GM21619 (cell line): ENCODE results near the gene SIPA1L3.
"Not testable (repeated sequence)": the region's sequence is repeated elsewhere in the genome, so short reads cannot be mapped to it uniquely, and the experiment has no call there.

Source experiments
- ATAC-seq: cut with Tn5 transposase; IDR thresholded peaks from one replicate; pipeline ENCODE4 v1.9.1; 2021; ENCODE audit not compliant: unreplicated experiment

Gene SIPA1L3

DNA sequence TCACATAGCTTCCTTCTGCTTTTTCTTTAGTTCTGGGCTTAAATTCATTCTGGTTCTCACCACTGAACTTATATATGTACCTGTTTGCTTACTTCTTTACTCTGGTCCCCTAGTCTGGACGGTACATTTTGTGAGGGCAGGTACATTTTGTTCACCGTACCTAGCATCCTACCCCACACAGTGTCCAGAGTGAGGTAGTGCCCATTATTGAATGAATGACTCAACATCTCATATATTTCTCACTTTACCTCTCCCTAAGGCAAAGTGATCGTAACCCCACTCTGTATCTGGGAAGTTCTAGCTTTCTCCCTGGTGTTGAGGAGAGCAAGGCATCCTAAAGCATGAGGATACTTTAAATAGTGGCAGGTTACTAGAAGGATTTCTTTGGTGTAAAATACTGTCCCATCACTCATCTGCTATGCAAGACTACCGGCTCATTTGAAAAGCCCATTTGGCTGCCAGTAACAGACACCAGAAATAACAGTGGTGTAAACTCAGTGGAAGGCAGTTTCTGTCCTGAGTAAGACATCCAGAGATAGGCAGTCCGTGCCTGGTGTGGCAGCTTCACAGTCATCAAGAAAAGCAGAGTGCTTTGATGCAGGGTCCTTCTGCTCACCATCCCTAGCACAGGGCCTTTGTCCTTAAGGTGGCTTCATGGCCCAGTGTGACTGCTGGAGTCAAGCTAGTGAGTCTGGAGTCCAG lies 111.8 kb downstream of the SIPA1L3 start:
- ATAC-seq = no peak

DNA sequence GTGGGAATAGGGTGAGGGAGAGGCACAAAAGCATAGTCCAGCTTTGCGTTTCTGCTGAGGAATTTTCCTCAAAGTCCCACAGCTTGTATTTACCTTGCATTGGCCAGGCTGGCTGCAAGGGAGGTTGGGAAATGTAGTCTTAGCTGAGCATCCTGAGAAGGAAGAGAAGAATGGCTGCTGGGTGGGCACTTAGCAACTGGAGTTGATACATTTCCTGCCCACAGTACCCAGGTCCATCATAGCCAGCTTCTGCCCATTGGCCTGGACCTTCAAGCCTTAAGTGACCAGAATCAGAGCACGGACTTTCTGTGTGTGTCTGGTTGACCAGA lies 112.4 kb downstream of the SIPA1L3 start:
- no peak for ATAC-seq

DNA sequence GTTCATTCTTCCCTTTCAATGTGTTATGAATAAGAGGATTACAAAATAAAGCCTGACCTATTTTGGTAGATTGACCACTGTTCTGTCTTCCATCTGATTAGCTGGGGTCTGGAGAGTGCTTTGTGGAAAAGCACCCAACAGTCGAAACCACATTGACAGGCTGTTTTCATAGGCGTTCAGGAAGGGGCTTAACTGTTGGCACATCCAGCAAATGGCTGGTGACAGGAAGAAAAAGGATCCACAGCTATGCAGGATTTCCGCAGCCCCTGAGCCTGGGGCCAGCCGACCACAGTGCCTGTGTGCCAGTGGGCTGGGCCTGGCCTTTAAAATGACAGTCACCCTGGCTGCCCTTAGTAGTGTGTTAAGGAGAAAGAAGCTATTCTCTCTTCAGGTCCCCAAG lies 113.3 kb downstream of the SIPA1L3 start:
- ATAC-seq = no peak

DNA sequence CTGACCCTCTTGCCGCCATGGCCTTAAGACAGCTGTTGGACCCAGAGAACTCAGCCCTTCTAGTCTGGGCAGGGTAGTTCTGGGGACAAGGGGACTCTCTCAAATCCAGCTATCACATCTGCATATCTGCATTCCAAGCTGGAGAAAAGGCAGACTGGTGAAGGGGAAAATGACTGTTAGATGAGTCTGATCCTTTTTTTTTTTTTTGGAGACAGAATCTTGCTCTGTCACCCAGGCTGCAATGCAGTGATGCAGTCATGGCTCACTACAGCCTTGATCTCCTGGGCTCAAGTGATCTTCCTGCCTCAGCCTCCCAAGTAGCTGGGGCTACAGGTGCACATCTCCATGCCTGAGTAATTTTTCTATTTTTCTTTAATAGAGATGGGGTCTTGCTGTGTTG lies 114.3 kb downstream of the SIPA1L3 start:
- ATAC-seq = no peak

DNA sequence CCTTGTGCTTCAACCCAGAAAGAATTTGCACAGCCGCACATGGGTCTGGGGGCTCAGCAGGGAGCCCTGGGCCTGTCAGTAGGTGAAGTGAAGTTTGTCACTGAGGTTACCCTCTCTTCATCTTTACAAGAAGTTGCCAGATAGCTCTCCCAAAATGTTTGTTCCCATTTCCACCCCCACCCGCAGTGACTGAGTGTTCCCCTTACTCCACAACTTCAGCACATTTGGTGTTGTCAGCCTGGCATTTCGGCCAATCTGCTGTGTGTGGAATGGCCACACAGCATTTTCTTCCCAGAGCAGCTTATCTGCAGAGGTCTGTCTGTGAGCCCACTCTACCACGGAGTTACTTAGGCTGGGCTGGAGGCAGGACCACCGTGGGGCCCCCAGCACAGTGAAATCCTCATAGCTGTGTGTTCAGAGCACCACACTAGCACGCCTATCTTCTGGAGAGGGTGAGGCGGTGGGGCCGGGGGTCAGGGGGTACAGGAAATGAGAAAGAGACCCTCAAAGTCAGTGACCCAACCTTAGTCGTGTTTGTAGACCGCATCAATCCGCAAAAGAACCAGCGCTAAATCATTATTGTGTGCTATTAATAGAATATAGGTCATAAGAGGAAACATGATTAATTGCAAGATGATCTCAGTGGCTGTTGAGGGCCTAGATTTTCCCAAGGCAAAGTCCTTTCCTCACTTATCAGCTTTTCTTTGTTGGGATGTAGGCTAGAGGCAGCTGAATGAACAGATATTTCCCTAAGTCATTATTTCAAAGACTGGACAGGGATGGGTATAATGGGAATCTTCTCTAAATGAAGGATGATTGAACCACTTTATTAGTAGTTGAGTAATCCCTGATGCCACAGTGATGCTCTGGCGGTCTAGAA lies 116.0 kb downstream of the SIPA1L3 start:
- no peak for ATAC-seq

DNA sequence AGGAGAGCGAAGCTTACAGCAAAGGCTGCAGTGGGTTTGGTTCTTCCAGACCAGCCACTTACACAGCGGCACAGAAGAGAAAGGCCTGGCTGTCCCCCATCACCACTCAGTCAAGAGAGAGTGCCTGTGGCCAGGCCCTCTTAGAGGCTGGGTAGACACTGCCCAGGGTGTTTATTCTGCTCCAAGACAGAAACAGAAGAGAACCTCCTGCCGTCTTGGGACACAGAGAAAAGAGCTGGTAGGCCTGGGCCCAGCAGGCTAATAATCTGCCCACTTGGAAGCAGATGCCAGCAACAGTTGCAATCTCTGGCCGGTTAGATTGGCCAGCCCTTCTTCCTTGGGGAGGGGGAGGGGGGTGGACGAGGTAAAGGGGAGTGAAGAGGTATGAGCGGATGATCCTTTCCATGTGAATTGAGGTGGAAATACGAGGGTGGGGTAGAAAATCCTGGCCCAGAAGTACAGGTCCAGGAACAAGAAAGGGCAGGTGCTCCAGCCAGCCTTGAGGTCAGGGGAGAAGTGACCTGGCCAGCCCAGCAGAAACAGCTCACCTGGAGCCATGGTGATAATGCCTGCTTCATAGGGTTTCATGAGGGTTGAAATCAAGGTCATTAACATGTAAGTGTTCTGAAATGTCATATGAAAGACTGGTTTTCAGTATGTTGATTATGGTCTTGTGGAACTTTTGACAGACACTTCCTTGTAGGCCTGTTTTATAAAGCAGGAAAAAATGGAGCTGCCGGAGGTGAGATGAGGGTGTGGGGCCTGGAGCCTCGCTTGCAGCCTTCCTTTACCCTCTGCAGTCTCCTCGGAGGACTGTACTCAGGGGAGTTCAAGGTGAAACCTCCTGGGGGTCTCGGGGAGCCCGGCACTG lies 116.9 kb downstream of the SIPA1L3 start:
- no peak for ATAC-seq

DNA sequence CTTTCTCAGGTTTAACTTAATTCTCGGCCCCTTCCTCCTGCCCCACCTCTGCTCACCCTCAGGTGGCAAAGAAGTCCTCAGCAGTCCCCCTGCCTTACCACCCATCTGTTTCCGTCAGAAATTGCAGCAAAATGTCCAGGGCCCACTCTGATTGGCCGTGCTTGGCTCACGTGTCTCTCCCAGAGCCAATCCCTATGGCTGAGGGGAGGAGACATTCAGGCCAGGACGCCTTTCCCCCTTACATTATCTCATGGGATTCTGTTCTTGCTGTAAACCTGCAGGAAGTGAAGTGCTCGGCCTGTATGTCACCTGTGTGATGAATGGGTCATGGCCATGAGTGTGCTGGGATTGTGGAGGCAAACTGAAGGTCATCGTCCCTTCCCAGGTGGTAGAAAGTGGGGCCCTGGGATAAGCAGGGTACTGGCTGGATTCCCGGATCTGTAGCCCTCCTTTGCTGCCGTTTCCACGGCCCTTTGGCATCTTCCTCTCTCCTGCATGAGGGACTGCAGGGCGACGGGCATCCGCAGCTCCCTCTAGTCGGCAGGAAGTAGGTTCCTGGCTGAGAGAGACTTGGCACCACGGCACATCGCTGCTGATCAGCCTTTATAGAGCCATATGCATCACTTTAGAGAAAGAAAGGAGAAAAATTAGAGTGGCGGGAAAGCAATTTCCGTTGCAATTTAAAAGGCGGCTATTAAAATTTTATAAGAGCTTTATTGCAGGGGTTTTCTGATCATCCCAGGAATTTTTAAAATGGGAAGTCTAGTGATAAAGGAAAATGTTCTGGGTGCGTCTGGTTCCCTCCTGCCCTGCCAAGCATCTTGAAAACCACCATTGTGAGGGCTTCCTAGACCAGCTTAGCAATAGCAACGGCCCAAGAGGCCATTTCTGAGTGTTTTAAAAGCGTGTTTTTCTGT lies 118.2 kb downstream of the SIPA1L3 start:
- no peak for ATAC-seq

DNA sequence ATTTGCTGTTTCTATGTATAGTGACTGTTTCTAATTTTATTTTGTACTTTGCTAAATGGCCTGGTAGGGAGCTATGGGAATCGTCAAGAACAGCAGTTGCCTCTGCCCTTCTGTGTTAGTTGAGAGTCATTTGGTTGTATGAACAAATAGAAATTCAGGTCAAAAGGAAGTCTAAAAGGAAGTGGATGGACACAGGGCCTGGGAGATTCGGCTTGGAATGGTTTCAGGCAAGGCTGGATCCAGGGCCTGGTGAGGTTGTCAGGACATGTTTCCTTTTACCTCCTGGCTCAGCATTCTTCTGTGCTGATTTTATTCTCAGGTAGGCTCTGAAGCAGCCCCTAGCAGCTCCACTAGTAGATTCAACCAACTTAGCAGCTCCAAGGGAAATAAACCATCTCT lies 118.9 kb downstream of the SIPA1L3 start:
- ATAC-seq = no peak

DNA sequence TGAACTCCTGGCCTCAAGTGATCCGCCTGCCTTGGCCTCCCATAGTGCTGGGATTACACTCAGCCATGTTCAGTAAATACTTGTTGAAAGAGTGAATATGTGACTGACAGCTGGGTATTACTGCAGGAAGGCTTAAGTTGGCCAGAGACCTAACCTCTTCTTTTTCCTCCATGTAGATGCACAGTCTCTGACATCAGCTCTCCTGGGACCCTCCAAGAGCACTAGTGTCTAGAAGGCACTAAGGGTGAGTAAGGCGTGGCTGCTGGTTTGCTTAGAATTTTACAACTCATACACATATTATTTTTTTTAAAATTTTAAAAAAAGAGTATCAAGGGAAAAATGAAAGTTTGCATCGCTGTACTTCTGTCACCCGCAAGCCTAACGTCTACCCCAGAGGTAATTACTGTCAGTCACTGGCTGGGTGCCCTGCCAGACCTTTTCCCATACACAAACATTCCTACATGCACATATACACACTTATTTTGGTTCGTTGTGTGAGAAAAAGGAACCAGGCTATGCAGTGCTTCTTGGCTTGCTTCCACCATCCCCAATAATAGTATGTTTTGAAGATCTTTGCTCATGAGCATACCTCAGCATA lies 122.0 kb downstream of the SIPA1L3 start:
- ATAC-seq = no peak

DNA sequence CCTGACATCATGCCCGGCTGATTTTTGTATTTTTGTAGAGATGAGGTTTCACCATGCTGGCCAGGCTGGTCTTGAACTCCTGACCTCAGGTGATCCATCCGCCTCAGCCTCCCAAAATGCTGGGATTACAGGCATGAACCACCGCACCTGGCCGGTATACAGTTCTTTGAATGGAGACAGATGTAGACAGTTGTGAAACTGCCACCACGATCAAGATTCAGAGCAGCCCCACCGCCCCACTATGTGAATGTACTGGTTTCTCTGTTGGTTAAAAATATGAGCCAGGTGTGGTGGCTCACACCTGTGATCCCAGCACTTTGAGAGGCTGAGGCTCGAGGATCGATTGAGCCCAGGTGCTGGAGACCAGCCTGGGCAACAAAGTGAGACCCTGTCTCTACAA lies 123.0 kb downstream of the SIPA1L3 start:
- not testable (repeated sequence) for ATAC-seq

DNA sequence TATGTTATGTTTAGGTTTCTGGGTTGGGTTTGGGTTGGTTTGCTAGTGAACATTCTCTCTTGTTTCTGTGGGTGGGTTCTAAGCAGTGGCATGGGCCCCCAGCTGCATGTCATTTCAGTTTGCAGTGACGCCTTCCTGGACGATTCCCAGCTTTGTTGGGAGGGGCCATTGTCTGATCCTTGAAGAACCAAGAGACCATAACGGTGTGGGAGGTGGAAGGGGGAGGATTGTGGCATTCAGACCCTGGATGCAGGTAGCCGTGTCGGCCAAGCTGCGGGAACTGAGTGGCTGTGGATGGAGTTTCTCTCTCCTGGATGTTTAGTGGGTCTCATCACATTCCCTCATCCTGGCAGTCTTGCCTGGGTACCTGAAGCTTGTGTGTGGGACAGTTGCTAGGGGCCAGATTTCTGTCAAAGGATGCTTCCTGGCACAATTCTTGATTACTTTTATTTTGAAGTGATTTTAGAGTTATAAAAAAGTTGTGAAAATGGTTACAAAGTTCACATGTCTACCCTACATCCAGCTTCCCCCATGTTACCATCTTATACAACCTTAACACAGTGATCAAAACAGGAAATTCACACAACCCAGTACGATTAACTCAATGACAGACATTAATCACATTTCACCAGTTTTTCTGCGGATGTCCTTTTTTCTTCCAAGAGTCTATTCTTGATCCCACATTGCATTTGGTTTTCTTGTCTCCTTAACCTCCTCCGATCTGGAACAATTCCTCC lies 123.8 kb downstream of the SIPA1L3 start:
- ATAC-seq = no peak

DNA sequence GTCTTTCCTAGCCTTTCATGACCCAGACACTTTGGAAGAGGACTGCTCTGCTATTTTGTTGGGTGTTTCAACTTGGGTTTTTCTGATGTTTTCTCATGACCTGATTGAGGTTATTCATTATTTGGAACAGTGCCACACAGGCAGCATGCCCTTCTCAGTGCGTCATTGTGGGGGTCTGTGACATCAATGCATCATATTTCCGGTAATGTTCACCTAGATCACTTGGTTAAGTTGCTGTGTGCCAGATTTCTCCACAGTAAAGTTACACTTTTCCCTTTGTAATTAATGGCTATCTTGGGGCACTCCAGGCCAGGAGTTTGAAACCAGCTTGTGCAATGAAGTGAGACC lies 124.4 kb downstream of the SIPA1L3 start:
- no peak for ATAC-seq

DNA sequence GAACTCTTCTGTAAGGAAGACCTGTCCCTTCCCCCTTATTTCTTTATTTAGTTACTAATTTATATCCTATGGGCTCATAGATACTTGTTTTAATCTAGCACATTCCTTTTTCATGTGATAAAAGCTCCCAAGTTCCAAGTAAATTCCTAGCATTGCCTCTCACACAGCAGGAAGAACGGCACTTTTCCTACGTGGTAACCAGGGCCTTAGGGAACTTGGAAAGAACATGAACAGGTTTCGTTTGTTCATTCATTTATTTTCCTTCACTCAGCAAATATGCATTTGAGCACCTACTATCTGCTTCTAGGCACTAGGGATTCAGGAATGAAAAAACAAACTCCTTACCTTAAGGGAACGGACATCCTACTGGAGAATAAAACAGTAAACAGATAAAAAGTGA lies 125.1 kb downstream of the SIPA1L3 start:
- no peak for ATAC-seq

DNA sequence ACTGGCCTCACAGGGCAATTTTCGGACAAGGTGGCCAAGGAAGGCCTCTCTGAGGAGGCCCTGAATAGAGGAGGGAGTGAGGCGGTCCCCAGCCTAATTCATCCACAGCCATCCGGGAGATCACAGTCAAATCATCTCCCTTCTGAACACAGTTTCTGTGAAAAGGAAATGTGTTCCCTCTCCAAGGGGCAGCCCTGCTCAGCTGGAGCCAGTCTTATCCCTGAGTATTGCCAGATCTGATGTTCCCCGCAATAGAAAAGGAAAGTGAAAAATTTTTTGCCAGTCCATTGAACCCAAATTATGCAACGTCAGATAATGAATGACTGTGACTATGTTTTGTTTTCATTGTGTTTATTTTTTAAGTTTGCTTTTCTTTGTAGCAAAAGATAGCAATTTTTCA lies 125.9 kb downstream of the SIPA1L3 start:
- no peak for ATAC-seq

DNA sequence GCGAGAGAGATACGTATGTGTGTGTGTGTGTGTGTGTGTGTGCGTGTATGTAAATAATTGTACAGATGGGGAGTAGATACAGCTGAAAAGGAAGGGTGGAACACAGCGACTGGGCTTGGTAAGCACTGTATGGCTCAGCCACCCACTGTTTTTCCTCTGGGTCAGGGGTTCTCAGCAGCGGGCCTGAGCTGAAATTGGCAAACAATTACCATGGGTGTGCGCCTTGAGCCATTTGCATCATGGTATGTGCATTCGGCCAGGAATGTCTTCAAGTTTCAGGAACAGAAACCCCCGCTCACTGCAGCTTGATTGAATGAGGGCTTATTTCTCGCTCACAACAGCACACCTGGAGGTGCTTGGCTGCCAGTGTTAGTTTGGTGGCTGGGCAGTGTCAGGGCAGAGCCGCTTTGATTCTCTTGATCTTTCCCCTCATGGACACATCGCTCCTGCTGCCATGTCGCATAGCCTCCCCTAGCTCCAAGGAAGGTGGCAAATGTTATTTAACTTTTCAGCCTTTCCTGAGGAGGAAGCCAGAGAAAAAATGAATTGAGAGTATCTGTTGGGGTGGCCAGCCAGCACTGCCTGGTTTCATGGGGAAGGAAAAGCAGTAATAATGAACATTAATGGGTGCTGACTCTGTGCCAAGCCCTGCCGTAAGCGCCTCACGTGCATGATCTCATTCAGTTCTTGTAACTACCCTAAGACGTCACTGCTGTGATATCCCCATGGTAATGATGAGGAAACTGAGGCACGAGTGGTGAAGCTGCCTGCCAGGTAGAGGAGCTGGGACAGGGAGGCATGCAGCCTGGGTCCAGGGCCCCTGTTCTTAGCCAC lies 126.9 kb downstream of the SIPA1L3 start:
- peak; percentile 65 for ATAC-seq

DNA sequence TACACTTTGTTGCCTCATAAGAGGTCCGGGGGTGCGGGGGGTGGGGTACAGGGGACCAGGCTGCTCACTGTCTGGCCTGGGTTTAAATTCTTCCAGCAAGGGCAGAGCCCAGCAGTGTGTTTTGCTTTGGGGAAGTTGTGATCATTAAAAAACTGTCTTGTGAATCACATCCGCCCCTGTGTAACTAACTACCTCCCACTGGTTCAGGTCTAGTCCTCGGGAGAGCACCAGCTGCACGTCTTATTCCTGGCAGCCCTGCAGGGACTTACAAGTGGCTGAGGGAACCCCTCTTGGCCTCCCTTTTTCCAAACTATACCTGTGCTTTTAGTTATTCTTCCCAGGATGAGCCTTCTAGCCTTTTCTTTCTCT lies 127.5 kb downstream of the SIPA1L3 start:
- no peak for ATAC-seq

DNA sequence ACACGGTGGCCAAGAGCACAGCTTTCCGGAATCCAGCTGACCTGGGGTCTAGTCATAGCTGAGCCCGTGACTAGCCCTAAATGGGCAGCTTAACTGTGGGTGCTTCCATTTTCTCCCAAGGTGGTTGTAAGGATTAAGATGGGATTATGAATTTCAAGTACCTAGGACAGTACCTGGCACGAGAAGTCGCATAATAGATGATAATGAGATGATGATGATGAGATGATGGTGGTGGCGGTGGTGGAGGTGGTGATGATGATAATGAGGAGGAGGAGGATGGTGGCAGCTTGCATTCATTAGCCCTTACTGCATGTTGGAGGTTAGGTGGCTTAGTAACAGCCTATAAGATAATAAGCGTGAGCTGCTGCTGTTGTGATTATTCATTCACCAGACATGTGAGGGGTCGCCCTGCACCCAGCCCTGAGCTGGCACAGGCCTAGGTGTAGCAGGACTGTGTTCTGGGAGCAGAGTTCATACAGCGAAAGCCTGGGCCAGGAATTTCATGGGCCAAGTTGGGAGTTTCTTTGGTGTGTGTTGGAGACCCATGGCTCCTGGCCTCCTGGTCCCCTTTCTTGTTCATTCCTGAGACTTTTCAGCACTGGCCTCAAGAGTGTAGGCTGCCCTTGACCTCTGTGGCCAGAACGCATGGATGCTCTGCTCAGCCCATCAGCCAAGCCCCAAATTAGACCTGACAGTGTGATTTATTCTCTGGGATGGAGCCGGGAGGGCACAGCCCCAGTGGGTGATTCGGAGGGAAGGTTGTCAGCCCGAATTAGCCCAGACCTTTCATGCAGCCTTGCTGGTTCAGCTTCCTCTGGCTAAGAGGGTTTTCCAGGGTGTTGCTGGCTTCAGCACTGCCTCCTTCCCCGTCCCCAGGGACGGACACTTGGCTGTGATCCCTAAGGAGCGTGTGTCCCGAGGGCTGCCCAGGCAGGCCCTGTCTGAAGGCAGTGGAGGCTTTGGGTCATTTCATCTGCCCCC lies 128.8 kb downstream of the SIPA1L3 start:
- ATAC-seq = no peak
